Renal cortex interstitium (tissue), 15 donors: Measurements from ENCODE around the gene UBXN7. TPM values are rescaled to one million over a fixed set of nuclear protein-coding genes. Genes with fewer than 3 reads are reported as not detected.
"Not testable (repeated sequence)": the region's sequence is repeated elsewhere in the genome, so short reads cannot be mapped to it uniquely, and the experiment has no call there.

ENCODE experiments used
- DNase-seq, 11 donors: peaks; one replicate each; pipeline ENCODE4 v3.0.0-alpha.2; 2013; ENCODE audit warnings: low read depth in 9 of 11, low spot score in 4 of 11; ENCODE audit errors: extremely low read depth in 1 of 11
- long read RNA-seq, 16 experiments: transcript quantifications; one replicate each; lab custom pipeline, GENCODE V29; 2026
- polyA plus RNA-seq, 3 donors: library from polyadenylated mRNA; unstranded; fragments of 120-200 nt; gene quantifications; one replicate each; pipeline ENCODE4 v1.2.1, GENCODE V29; 2013; ENCODE audit not compliant: insufficient read length in 3 of 3

The UBXN7 gene
- 10 to 100 TPM; 32.7 to 38.7 (median 34.3) TPM for polyA plus RNA-seq
- long read RNA-seq, donor 1, full-length matches to known transcripts = 3 of 3 reads
- long read RNA-seq, donor 1, partial matches to known transcripts = 0 of 3 reads
- long read RNA-seq, donor 1, other reads (novel, unspliced or antisense) = 0 of 3 reads
- long read RNA-seq, donor 2, full-length matches to known transcripts = 4 of 4 reads
- long read RNA-seq, donor 2, partial matches to known transcripts = 0 of 4 reads
- long read RNA-seq, donor 2, other reads (novel, unspliced or antisense) = 0 of 4 reads
- long read RNA-seq, donor 3, full-length matches to known transcripts = 5 of 5 reads
- long read RNA-seq, donor 3, partial matches to known transcripts = 0 of 5 reads
- long read RNA-seq, donor 3, other reads (novel, unspliced or antisense) = 0 of 5 reads
- long read RNA-seq, donor 4, full-length matches to known transcripts = 3 of 3 reads
- long read RNA-seq, donor 4, partial matches to known transcripts = 0 of 3 reads
- long read RNA-seq, donor 4, other reads (novel, unspliced or antisense) = 0 of 3 reads
- long read RNA-seq, donor 5 = 0 reads
- long read RNA-seq, donor 6, full-length matches to known transcripts = 2 of 2 reads
- long read RNA-seq, donor 6, partial matches to known transcripts = 0 of 2 reads
- long read RNA-seq, donor 6, other reads (novel, unspliced or antisense) = 0 of 2 reads
- long read RNA-seq, donor 7, full-length matches to known transcripts = 4 of 4 reads
- long read RNA-seq, donor 7, partial matches to known transcripts = 0 of 4 reads
- long read RNA-seq, donor 7, other reads (novel, unspliced or antisense) = 0 of 4 reads
- long read RNA-seq, donor 8 = 0 reads
- long read RNA-seq, donor 9, full-length matches to known transcripts = 10 of 10 reads
- long read RNA-seq, donor 9, partial matches to known transcripts = 0 of 10 reads
- long read RNA-seq, donor 9, other reads (novel, unspliced or antisense) = 0 of 10 reads
- long read RNA-seq, donor 10, full-length matches to known transcripts = 8 of 8 reads
- long read RNA-seq, donor 10, partial matches to known transcripts = 0 of 8 reads
- long read RNA-seq, donor 10, other reads (novel, unspliced or antisense) = 0 of 8 reads
- long read RNA-seq, donor 11, full-length matches to known transcripts = 6 of 6 reads
- long read RNA-seq, donor 11, partial matches to known transcripts = 0 of 6 reads
- long read RNA-seq, donor 11, other reads (novel, unspliced or antisense) = 0 of 6 reads
- long read RNA-seq, donor 12, full-length matches to known transcripts = 3 of 3 reads
- long read RNA-seq, donor 12, partial matches to known transcripts = 0 of 3 reads
- long read RNA-seq, donor 12, other reads (novel, unspliced or antisense) = 0 of 3 reads
- long read RNA-seq, donor 13 = 0 reads
- long read RNA-seq, donor 14, full-length matches to known transcripts = 1 of 1 reads
- long read RNA-seq, donor 14, partial matches to known transcripts = 0 of 1 reads
- long read RNA-seq, donor 14, other reads (novel, unspliced or antisense) = 0 of 1 reads
- long read RNA-seq, donor 15, full-length matches to known transcripts = 4 of 4 reads
- long read RNA-seq, donor 15, partial matches to known transcripts = 0 of 4 reads
- long read RNA-seq, donor 15, other reads (novel, unspliced or antisense) = 0 of 4 reads
- long read RNA-seq, donor 16, full-length matches to known transcripts = 17 of 17 reads
- long read RNA-seq, donor 16, partial matches to known transcripts = 0 of 17 reads
- long read RNA-seq, donor 16, other reads (novel, unspliced or antisense) = 0 of 17 reads

- peak; percentile 82 to 95 (median 92) for DNase-seq
Measured at GRCh38 chr3:196432137-196432879, at the start of gene UBXN7. Gene UBXN7, minus strand, starts transcription at chr3:196432427. Its CDS starts 28 bp downstream, at chr3:196432399.

GRCh38 chr3:196477678-196478077, 45.5 kb upstream of the UBXN7 start:
- no peak for DNase-seq

- DNase-seq = no peak
Measured at GRCh38 chr3:196472286-196472685, 40.1 kb upstream of the UBXN7 start.

- DNase-seq = no peak
Measured at GRCh38 chr3:196471551-196471950, 39.3 kb upstream of the UBXN7 start.

- not testable (repeated sequence) for DNase-seq
Measured at GRCh38 chr3:196470182-196470581, 38.0 kb upstream of the UBXN7 start.

GRCh38 chr3:196463804-196464203, 31.6 kb upstream of the UBXN7 start:
- no peak for DNase-seq

GRCh38 chr3:196463478-196463756, 31.2 kb upstream of the UBXN7 start:
- no peak for DNase-seq

- not testable (repeated sequence) for DNase-seq
Measured at GRCh38 chr3:196462680-196463477, 30.7 kb upstream of the UBXN7 start.

GRCh38 chr3:196458063-196458462, 25.8 kb upstream of the UBXN7 start:
- no peak for DNase-seq

GRCh38 chr3:196457470-196457869, 25.2 kb upstream of the UBXN7 start:
- not testable (repeated sequence) for DNase-seq

- DNase-seq = no peak
Measured at GRCh38 chr3:196454935-196455334, 22.7 kb upstream of the UBXN7 start.

GRCh38 chr3:196445391-196445790, 13.2 kb upstream of the UBXN7 start:
- not testable (repeated sequence) for DNase-seq

- DNase-seq = no peak
Measured at GRCh38 chr3:196444500-196444894, 12.3 kb upstream of the UBXN7 start.

- no peak for DNase-seq
Measured at GRCh38 chr3:196440696-196441095, 8.5 kb upstream of the UBXN7 start.

- no peak for DNase-seq
Measured at GRCh38 chr3:196440041-196440537, 7.9 kb upstream of the UBXN7 start.

GRCh38 chr3:196431181-196432136, 768 bp downstream of the UBXN7 start:
- DNase-seq = peak; percentile 26 to 69 (median 52)
